Activated naive CD4-positive, alpha-beta T cell treated with anti-CD3 and anti-CD28 coated beads, Interleukin-2, amount 50 U/mL, for 16 hours (primary cell): ENCODE measurements around the gene SLC39A13.

Source experiments
- DNase-seq: peaks from one replicate; pipeline ENCODE4 v3.0.0-alpha.2; 2020

SLC39A13 gene

GRCh38 chr11:47407746-47408590 is at the start of gene SLC39A13:
SLC39A13 (plus strand) TSS chr11:47408590; CDS start chr11:47410095, 1,505 bp downstream.
- DNase-seq, result peak; percentile 87

- DNase-seq, result no peak
These were observed 49.7 kb upstream of the SLC39A13 start for GRCh38 chr11:47358731-47359051.

- no peak for DNase-seq
These were observed 49.2 kb upstream of the SLC39A13 start for GRCh38 chr11:47359162-47359561.

GRCh38 chr11:47359586-47359985 is 48.8 kb upstream of the SLC39A13 start:
- no peak for DNase-seq

- no peak for DNase-seq
These were observed 48.0 kb upstream of the SLC39A13 start for GRCh38 chr11:47360341-47360740.

- no peak for DNase-seq
These were observed 47.0 kb upstream of the SLC39A13 start for GRCh38 chr11:47361419-47361818.

GRCh38 chr11:47366020-47366490 is 42.3 kb upstream of the SLC39A13 start:
- no peak for DNase-seq

GRCh38 chr11:47369676-47370075 is 38.7 kb upstream of the SLC39A13 start:
- no peak for DNase-seq

- no peak for DNase-seq
These were observed 36.0 kb upstream of the SLC39A13 start for GRCh38 chr11:47372422-47372821.

GRCh38 chr11:47373876-47374719 is 34.3 kb upstream of the SLC39A13 start:
- DNase-seq, result peak; percentile 84

GRCh38 chr11:47374720-47375019 is 33.7 kb upstream of the SLC39A13 start:
- no peak for DNase-seq

GRCh38 chr11:47375020-47375419 is 33.4 kb upstream of the SLC39A13 start:
- no peak for DNase-seq

- DNase-seq, result no peak
These were observed 32.8 kb upstream of the SLC39A13 start for GRCh38 chr11:47375546-47376085.

GRCh38 chr11:47376107-47376524 is 32.3 kb upstream of the SLC39A13 start:
- DNase-seq, result no peak

GRCh38 chr11:47376525-47377371 is 31.6 kb upstream of the SLC39A13 start:
- no peak for DNase-seq

- no peak for DNase-seq
These were observed 30.8 kb upstream of the SLC39A13 start for GRCh38 chr11:47377571-47378009.

GRCh38 chr11:47378010-47378835 is 30.2 kb upstream of the SLC39A13 start, which contains the start of gene SPI1:
SPI1 (minus strand) TSS chr11:47378547; CDS start chr11:47378353, 194 bp downstream.
- DNase-seq, result no peak

- no peak for DNase-seq
These were observed 29.6 kb upstream of the SLC39A13 start for GRCh38 chr11:47378836-47379170.

- no peak for DNase-seq
These were observed 29.1 kb upstream of the SLC39A13 start for GRCh38 chr11:47379317-47379716.

GRCh38 chr11:47380078-47380477 is 28.3 kb upstream of the SLC39A13 start:
- no peak for DNase-seq

GRCh38 chr11:47383071-47383470 is 25.3 kb upstream of the SLC39A13 start:
- DNase-seq, result no peak

GRCh38 chr11:47384498-47384897 is 23.9 kb upstream of the SLC39A13 start:
- DNase-seq, result no peak
